Endothelial cell (in vitro differentiated cells): ENCODE measurements around the gene PDE5A. TPM values are rescaled to one million over a fixed set of nuclear protein-coding genes. Genes with fewer than 3 reads are reported as not detected.

ENCODE experiments used
- DNase-seq: peaks from one replicate; pipeline ENCODE4 v3.0.0; 2021; ENCODE audit warnings: low spot score
- H3K27ac Mint-ChIP-seq: one replicate; pipeline ENCODE4 v1.8.0; 2021; ENCODE audit warnings: mixed read lengths, inconsistent platforms; ENCODE audit not compliant: unreplicated experiment
- H3K27me3 Mint-ChIP-seq: one replicate; pipeline ENCODE4 v1.8.0; 2021; ENCODE audit warnings: mild to moderate bottlenecking, moderate library complexity, mixed read lengths, inconsistent platforms; ENCODE audit not compliant: unreplicated experiment
- H3K36me3 Mint-ChIP-seq: one replicate; pipeline ENCODE4 v1.8.0; 2021; ENCODE audit warnings: mild to moderate bottlenecking, low read depth, mixed read lengths, inconsistent platforms; ENCODE audit not compliant: unreplicated experiment
- H3K4me1 Mint-ChIP-seq: one replicate; pipeline ENCODE4 v1.8.0; 2021; ENCODE audit warnings: mild to moderate bottlenecking, mixed read lengths, inconsistent platforms; ENCODE audit not compliant: unreplicated experiment
- H3K4me3 Mint-ChIP-seq: one replicate; pipeline ENCODE4 v1.8.0; 2021; ENCODE audit warnings: mild to moderate bottlenecking, mixed read lengths, inconsistent platforms; ENCODE audit not compliant: unreplicated experiment
- H3K9me3 Mint-ChIP-seq: one replicate; pipeline ENCODE4 v1.8.0; 2021; ENCODE audit warnings: mixed read lengths, inconsistent platforms; ENCODE audit not compliant: unreplicated experiment
- CTCF ChIP-seq: fragments of 200-600 bp; sonication (generic); IDR thresholded peaks from one replicate; pipeline ENCODE4 v1.5.0; 2021; ENCODE audit warnings: antibody characterized with exemption; ENCODE audit not compliant: unreplicated experiment
- long read RNA-seq: library from polyadenylated mRNA; unstranded; transcript quantifications from one replicate; pipeline ENCODE4 v2.0.0, GENCODE V29; 2020; ENCODE audit not compliant: unreplicated experiment
- total RNA-seq: library from RNA; stranded (reverse); fragmentation: NEBNext Ultra II Directional; extraction: Animal tissue kit (Norgen Biotek cat#: 25700); gene quantifications from one replicate; pipeline ENCODE4 v1.2.1, GENCODE V29; 2021; ENCODE audit not compliant: unreplicated experiment

PDE5A gene
- 3.4 TPM for total RNA-seq
- long read RNA-seq = 0 reads

- Mint-ChIP-seq H3K27me3 (no peaks in the 10 kb centered on the region), H3K27ac (peak within 1 kb of the TSS; percentile 38), H3K4me3 (peak within 1 kb of the TSS; percentile 96), H3K9me3 (no peaks in the 10 kb centered on the region), H3K4me1 (peaks cover 7% of the 10 kb centered on the region), H3K36me3 (no peaks in the 10 kb centered on the region)
- peak; percentile 88 for DNase-seq
- peak; percentile 63 for TF ChIP-seq CTCF
Measured at GRCh38 chr4:119628281-119629141, at the start of gene PDE5A. Gene PDE5A, minus strand, starts transcription at chr4:119628804. Its CDS starts 133 bp downstream, at chr4:119628671.

DNA sequence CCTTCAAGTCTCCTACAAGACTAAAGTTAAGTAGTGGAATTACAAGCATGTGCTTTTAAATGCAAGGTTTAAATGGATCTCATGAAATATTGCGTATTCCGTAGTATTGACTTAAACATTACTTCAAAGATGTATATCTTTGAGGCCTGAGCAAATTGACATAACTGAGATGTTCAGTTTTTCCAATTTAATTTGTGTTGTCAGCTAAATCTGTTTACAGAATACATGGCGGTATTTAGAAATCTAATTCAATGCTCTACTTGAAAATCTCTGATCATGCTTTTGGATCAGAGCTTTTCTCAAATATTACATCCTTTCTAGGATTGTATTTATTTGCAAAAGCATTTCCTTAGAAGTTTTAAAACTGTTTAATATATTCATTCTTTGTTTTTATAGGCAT lies 47.5 kb upstream of the PDE5A start:
- Mint-ChIP-seq H3K27me3 (no peaks in the 10 kb centered on the region), H3K27ac (no peak overlapping the region), H3K9me3 (peaks cover 3% of the 10 kb centered on the region), H3K36me3 (no peaks in the 10 kb centered on the region), H3K4me3 (no peak overlapping the region), H3K4me1 (no peaks in the 10 kb centered on the region)
- no peak for DNase-seq
- TF ChIP-seq CTCF = no peak

DNA sequence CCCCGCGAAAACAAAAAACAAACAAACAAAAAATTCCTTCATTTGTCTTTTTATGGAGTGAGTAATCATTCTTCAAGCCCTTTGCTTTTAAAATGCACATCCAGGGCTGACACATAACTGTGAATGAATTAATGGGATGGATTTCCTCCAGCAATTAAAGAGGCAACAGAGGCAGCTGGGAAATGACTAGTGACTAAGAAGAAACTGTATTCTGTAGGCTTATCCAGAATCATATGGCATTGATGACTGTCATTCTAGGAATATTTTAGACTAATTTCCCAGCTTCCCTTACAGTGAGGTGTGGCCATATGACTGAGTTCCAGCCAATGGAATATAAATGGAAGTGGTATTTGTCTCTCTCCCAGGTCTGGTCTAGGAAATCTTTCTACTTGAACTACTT lies 46.8 kb upstream of the PDE5A start:
- Mint-ChIP-seq H3K4me3 (no peak overlapping the region), H3K36me3 (no peaks in the 10 kb centered on the region), H3K27me3 (peaks cover 1% of the 10 kb centered on the region), H3K9me3 (peaks cover 3% of the 10 kb centered on the region), H3K27ac (no peak overlapping the region), H3K4me1 (no peaks in the 10 kb centered on the region)
- no peak for TF ChIP-seq CTCF
- no peak for DNase-seq

DNA sequence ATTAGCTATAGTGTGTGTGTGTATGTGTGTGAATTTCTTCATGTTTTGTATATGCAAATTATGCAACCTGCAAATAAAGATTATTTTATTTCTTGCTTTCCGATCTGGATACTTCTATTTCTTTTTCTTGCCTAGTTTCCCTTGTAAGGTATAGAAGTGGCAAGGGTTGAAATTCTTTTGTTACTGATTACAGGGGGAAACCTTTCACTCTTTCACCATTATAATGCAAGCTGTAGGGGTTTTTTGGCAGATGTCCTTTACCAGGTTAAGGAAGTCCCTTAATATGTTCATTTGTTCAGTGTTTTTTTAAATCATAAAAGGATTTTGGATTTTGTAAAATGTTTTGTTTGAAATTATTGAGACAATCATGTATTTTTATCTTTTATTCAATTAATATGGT lies 44.3 kb upstream of the PDE5A start:
- no peak for DNase-seq
- Mint-ChIP-seq H3K36me3 (no peaks in the 10 kb centered on the region), H3K9me3 (no peaks in the 10 kb centered on the region), H3K4me3 (no peak overlapping the region), H3K4me1 (peaks cover 3% of the 10 kb centered on the region), H3K27me3 (peaks cover 1% of the 10 kb centered on the region), H3K27ac (no peak overlapping the region)
- TF ChIP-seq CTCF = no peak

DNA sequence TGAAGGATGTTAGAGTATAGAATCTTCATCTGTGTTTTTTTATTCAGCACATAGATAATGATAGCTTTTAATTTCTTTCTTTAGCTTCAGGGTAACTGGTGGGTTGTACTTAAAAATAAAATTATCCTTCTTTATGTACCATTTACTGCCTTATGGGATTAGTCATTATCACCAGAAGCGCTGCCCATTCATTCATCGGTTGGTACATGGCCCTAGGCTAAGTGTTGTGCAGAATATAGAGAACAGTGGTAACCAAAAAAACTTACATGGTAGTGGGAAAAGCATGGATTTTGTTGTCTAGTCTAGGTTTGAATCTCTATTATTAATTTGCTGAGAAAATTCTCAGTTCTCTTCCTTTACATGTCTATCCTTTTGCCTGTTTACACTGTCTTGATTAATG lies 43.5 kb upstream of the PDE5A start:
- Mint-ChIP-seq H3K4me3 (no peak overlapping the region), H3K9me3 (no peaks in the 10 kb centered on the region), H3K36me3 (no peaks in the 10 kb centered on the region), H3K27ac (no peak overlapping the region), H3K27me3 (peaks cover 1% of the 10 kb centered on the region), H3K4me1 (peaks cover 3% of the 10 kb centered on the region)
- DNase-seq = no peak
- no peak for TF ChIP-seq CTCF
